Stimulated activated effector memory CD8-positive, alpha-beta T cell treated with anti-CD3 and anti-CD28 coated beads, Interleukin-12 subunit alpha, Interleukin-12 subunit beta, amount 100 ng/mL, for 72 hours (primary cell): ENCODE data around the gene OR10Z1.

ENCODE experiments used
- ATAC-seq: fragments of 150-1000 bp; cut with Tn5 transposase; 2 replicates; pipeline ENCODE4 v1.10.0; 2021
- DNase-seq, 2 donors: peaks; one replicate each; pipeline ENCODE4 v3.0.0; 2021 to 2022; ENCODE audit warnings: low spot score in 2 of 2
- H3K27ac Mint-ChIP-seq: one replicate; pipeline ENCODE4 v1.8.0; 2022; ENCODE audit warnings: mild to moderate bottlenecking, mixed read lengths
- H3K36me3 Mint-ChIP-seq: one replicate; pipeline ENCODE4 v1.8.0; 2022; ENCODE audit warnings: mild to moderate bottlenecking, mixed read lengths
- H3K4me1 Mint-ChIP-seq: one replicate; pipeline ENCODE4 v1.8.0; 2022; ENCODE audit warnings: mixed read lengths
- H3K4me3 Mint-ChIP-seq: one replicate; pipeline ENCODE4 v1.8.0; 2022; ENCODE audit warnings: mild to moderate bottlenecking, mixed read lengths
- H3K9me3 Mint-ChIP-seq: one replicate; pipeline ENCODE4 v1.8.0; 2022; ENCODE audit warnings: mixed read lengths

The OR10Z1 gene

DNA sequence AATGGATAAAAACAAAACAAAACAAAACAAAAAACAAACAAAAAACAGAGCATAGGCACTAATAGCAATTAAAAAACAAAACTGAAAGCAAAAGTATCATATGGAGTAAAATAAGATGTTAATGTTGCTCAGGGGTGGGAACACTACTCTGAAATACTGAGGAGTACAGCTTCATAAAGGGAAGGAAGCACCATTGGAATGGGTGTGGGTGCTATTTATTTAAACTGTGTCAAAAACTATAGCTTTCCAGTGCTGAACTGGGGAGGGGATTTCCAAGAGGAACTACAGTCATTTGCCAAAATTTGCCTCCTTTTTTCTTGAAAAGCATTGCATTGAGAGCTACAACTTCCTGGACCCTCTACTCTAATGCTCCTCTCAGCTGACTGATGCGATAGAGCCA, 41.4 kb downstream of the OR10Z1 start:
- H3K36me3 Mint-ChIP-seq, result no peaks in the 10 kb centered on the region
- no peak for ATAC-seq
- peak overlapping the region; percentile 5 for H3K4me3 Mint-ChIP-seq
- H3K4me1 Mint-ChIP-seq, result peaks cover 16% of the 10 kb centered on the region
- no peaks in the 10 kb centered on the region for H3K9me3 Mint-ChIP-seq
- DNase-seq, result no peak
- peak overlapping the region; percentile 81 for H3K27ac Mint-ChIP-seq

DNA sequence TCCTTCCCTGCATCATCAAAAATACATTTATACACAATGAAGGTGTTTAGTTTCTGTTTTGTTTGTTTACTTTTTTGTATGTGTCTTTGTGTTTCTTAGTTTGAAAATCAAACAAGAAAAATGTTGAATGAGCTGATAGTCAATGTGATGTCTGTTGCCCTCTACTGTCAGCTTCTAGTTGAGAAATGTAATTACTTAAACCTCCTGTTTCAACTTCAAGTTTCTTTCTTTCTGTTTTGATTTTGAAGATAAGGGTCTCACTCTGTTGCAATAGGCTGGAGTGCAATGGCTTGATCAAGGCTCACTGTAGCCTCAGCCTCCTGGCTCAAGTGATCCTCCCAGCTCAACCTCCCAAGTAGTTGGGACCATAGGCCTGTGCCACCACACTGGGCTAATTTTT, 44.0 kb downstream of the OR10Z1 start:
- no peak for DNase-seq
- Mint-ChIP-seq H3K36me3 (no peaks in the 10 kb centered on the region), H3K4me3 (no peak overlapping the region), H3K4me1 (peaks cover 16% of the 10 kb centered on the region), H3K9me3 (no peaks in the 10 kb centered on the region), H3K27ac (no peak overlapping the region)
- ATAC-seq, result no peak

DNA sequence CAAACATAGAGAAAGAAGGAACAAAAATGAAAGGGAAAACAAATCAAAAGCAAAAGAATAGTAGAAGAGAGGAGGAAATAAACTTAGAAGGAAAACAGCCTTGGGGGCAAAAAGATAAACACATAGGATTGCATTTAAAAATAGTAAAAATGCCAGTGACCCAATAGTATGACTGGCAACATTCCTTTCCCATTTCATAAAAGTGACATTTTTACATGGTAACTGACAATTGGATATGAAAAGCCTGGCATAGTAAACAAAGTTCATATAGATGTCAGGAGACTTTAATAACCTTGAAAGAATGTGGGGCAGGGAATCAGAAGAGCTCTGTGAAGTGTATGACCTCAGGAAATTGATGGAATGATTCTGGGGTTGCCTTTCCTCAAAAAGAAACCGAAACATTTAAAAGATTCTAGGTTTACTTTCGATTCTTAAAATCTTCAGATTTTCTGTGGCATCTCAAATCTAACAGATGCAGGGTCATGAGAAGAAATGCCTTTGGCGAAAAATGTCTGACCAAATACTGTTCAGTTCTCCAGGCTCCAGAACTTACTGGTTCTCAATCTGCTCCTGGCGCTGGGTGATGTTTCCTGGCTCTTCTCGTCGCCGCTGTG, 47.8 kb downstream of the OR10Z1 start:
- Mint-ChIP-seq H3K4me3 (no peak overlapping the region), H3K36me3 (no peaks in the 10 kb centered on the region), H3K4me1 (no peaks in the 10 kb centered on the region), H3K27ac (no peak overlapping the region), H3K9me3 (no peaks in the 10 kb centered on the region)
- no peak for DNase-seq
- no peak for ATAC-seq

DNA sequence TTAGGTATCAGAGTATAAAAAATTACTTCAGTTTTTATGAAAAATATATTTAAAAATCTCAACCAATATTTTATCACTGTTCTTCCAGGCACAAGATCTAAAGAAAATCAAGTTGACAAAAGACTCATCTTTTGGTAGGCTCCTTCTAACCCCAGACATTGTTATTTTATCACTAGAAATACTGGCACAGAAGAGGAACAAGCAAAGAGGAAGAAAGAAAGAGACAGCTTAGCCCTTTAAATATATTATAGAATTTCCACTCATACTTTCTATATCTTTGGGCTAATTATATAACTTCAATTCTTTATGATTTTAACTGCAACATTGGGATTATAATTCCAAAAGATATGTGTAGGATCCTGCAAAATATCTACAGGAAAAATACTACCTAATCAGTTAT, 49.0 kb downstream of the OR10Z1 start:
- ATAC-seq (no peak), DNase-seq (no peak)
- H3K4me1 Mint-ChIP-seq, result no peaks in the 10 kb centered on the region
- H3K9me3 Mint-ChIP-seq, result no peaks in the 10 kb centered on the region
- no peak overlapping the region for H3K27ac Mint-ChIP-seq
- H3K36me3 Mint-ChIP-seq, result no peaks in the 10 kb centered on the region
- no peak overlapping the region for H3K4me3 Mint-ChIP-seq

DNA sequence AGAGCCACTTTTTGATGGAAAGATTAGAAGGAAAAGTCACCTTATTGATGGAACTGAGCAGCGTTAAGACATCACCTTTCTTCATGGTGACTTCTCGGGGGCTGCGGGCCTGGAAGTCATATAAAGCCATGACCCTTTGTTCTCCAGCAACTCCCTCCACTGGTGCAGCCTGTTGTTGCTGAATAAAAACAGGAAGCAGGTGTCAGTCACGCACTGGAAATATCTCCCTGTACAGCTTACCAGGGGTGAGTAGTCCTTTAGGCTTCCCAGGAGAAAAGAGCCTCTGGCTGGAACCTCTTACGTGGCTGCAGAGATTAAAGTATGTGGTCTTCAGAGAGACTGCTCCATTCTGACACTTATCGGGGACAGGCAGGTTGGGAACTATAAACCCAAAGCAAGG, 49.5 kb downstream of the OR10Z1 start:
- Mint-ChIP-seq H3K4me3 (no peak overlapping the region), H3K9me3 (no peaks in the 10 kb centered on the region), H3K36me3 (no peaks in the 10 kb centered on the region), H3K27ac (no peak overlapping the region), H3K4me1 (no peaks in the 10 kb centered on the region)
- DNase-seq (no peak), ATAC-seq (no peak)
